Neural cell (in vitro differentiated cells): Measurements from ENCODE around the gene FLT1.

Experiments
- TF ChIP-seq, protein P1 (sequence below): IDR thresholded peaks from 2 replicates; pipeline ENCODE4 v1.6.1; 2012; ENCODE audit warnings: borderline replicate concordance
- TF ChIP-seq, protein P2 (sequence below): fragments of 450-650 bp; IDR thresholded peaks from 2 replicates; pipeline ENCODE4 v1.5.1; 2014; ENCODE audit warnings: antibody characterized with exemption, mild to moderate bottlenecking, moderate library complexity; ENCODE audit not compliant: poor library complexity, severe bottlenecking

DNA sequence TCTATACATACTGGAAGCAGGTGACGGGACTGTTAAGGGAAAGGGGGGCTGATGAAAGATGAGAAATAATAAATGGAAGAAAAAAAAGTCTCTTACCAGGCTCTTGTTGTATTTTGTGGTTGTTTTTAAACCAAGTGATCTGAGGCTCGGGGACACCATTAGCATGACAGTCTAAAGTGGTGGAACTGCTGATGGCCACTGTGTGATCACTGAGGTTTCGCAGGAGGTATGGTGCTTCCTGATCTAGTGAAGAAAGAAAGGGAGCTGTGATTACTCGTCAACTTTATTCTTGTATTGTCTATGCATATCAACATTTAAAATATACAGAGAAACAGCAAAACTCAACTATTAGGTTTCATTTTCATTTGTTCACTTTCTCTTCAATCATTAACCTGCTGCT, 110.1 kb downstream of the FLT1 start:
- TF ChIP-seq, protein P1, sequence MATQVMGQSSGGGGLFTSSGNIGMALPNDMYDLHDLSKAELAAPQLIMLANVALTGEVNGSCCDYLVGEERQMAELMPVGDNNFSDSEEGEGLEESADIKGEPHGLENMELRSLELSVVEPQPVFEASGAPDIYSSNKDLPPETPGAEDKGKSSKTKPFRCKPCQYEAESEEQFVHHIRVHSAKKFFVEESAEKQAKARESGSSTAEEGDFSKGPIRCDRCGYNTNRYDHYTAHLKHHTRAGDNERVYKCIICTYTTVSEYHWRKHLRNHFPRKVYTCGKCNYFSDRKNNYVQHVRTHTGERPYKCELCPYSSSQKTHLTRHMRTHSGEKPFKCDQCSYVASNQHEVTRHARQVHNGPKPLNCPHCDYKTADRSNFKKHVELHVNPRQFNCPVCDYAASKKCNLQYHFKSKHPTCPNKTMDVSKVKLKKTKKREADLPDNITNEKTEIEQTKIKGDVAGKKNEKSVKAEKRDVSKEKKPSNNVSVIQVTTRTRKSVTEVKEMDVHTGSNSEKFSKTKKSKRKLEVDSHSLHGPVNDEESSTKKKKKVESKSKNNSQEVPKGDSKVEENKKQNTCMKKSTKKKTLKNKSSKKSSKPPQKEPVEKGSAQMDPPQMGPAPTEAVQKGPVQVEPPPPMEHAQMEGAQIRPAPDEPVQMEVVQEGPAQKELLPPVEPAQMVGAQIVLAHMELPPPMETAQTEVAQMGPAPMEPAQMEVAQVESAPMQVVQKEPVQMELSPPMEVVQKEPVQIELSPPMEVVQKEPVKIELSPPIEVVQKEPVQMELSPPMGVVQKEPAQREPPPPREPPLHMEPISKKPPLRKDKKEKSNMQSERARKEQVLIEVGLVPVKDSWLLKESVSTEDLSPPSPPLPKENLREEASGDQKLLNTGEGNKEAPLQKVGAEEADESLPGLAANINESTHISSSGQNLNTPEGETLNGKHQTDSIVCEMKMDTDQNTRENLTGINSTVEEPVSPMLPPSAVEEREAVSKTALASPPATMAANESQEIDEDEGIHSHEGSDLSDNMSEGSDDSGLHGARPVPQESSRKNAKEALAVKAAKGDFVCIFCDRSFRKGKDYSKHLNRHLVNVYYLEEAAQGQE, result no peak
- TF ChIP-seq, protein P2, sequence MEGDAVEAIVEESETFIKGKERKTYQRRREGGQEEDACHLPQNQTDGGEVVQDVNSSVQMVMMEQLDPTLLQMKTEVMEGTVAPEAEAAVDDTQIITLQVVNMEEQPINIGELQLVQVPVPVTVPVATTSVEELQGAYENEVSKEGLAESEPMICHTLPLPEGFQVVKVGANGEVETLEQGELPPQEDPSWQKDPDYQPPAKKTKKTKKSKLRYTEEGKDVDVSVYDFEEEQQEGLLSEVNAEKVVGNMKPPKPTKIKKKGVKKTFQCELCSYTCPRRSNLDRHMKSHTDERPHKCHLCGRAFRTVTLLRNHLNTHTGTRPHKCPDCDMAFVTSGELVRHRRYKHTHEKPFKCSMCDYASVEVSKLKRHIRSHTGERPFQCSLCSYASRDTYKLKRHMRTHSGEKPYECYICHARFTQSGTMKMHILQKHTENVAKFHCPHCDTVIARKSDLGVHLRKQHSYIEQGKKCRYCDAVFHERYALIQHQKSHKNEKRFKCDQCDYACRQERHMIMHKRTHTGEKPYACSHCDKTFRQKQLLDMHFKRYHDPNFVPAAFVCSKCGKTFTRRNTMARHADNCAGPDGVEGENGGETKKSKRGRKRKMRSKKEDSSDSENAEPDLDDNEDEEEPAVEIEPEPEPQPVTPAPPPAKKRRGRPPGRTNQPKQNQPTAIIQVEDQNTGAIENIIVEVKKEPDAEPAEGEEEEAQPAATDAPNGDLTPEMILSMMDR, result no peak
